Midbrain (tissue), 1 donor: ENCODE measurements around the gene PTK6.

ENCODE experiments used
- DNase-seq: peaks from one replicate; lab custom pipeline; 2025; lab: John Stamatoyannopoulos, UW

PTK6 gene

DNA sequence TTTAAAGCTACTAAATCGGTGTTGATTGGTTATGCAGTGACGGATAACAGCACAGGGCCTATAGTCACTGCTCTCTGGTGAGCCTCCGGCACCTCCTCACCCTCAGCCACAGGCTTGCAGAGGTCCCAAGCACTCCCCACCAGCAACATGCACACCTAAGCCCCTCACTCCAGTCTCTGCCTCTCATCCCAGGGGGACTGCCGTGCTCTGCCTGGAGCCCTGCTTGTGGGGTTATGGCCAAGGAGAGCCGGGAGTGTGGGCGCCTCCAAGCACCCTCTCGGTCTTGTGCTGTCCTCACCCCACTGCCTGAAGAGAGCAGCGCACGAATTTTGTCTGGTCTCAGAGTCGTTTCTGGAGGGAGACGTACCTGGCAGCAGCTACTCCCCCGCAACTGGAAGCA, 31.5 kb downstream of the PTK6 start:
- DNase-seq: no peak

DNA sequence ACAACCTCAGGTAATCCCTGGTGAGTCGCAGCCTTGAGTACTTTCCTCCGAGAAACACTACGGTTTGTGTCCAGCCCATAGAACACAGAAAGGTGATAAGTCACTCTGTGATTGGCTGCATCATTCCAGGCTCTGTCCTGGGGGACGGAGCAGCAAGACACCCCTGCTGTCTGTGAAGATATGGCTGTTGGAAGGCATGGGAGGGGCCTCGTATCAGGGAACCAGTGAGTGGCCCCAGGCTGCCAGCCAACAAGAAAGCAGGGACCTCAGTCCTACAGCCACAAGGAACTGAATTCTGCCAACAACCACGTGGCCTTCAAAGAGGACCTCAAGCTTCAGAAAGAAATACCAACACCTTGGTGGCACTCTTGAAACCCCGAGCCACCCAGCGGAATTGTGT, 31.9 kb downstream of the PTK6 start:
- DNase-seq: no peak

DNA sequence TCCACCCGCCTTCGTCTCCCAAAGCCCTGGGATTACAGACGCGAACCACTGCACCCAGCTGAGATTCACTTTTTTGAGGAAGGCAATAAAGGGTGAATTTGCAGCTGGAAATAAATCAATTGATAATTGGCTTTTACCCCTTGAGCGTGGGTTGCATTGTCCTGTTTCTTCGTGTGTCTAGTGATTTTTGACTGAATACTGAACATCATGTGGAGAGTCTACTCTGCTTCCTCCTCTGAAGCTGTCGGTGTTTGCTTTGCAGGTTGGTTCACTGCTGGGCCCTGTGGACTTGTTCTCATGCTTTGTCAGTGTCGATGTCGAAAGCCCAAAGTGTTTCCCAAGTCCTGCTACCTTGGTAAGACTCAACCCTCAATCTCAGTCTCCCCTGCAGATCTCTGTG, 32.5 kb downstream of the PTK6 start:
- no peak for DNase-seq

DNA sequence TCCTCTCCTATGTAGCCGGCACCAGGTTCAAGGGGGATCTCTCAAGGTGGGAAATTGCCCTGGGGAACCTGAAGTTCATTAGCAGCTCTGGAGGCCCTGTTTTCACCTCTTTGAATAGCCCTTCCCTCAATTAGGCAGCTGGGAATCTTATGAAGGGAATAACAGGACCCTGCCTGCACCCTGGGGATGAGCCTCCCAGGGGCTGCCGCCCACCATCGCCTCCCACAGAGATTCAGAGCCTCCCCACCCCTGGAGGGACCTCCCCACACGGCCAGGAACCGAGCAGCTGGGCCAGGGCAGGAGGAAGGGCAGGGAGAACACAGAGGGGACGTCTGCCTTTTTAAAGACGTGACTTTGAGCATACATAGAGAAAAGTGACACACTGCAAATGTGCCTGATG, 33.7 kb downstream of the PTK6 start:
- DNase-seq: no peak

DNA sequence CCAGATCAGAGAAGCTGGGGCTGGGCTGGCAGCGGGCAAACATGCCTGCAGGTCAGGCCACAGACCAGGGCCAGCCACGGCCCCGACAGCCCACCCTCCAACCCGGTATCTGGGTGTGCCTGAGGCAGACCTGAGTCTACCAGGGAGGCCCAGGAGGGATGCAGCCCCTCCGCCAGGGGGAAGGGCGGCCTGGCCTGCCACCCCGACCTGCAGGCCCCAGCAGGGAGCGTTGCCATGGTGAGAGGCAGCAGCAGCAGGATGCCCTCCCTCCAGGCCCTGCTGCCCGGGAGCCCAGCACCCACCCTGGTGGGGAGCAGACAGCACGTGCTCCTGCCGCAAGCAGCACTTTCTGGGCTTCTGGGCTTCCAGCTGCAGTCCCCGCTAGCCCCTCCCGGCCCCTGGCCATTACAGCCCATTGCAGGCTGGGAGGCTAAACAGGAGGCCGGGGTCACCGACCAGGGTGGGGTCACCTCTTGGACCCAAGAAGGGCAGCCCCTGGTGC, 34.5 kb downstream of the PTK6 start:
- DNase-seq: no peak

DNA sequence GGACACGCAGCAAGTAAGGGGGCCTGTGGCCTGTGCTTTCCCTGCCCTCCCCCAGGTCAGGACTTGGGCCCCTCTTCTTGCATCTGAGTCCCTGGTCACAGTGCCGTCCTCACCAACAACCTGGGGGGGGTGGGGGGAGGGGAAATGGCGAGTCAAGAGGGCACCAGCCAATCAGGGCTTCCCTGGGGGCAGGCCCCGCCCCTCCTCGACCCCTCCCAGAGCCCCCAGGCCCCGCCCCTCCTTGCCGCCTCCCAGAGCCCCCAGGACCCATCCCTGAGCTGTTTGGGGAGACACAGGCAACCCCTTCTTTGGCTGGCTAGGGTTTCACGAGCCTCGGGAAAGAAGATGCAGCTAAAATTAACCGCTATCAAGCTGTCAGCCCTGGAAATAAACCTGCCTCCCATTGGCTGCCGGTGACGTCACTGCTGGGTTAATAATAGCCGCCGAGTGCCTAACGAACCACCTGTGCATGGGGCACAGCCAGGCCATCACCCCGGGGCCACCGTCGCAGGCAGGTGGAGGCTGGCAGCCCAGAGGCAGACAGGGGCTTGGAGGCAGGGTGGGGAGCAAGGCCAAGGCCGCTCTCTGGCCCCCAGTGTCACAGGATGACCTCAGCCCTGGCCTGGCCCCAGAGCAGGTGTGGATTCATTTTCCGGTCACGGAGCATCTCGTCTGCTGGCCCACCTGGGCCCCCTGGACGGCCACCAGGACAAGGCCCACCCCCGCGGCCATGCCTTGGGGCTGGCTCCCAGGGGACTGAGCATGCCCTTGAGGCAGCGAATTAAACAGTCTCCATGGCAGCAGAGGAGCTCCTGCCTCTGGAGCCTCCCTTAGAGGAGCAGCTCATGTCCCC, 35.1 kb downstream of the PTK6 start:
- no peak for DNase-seq

DNA sequence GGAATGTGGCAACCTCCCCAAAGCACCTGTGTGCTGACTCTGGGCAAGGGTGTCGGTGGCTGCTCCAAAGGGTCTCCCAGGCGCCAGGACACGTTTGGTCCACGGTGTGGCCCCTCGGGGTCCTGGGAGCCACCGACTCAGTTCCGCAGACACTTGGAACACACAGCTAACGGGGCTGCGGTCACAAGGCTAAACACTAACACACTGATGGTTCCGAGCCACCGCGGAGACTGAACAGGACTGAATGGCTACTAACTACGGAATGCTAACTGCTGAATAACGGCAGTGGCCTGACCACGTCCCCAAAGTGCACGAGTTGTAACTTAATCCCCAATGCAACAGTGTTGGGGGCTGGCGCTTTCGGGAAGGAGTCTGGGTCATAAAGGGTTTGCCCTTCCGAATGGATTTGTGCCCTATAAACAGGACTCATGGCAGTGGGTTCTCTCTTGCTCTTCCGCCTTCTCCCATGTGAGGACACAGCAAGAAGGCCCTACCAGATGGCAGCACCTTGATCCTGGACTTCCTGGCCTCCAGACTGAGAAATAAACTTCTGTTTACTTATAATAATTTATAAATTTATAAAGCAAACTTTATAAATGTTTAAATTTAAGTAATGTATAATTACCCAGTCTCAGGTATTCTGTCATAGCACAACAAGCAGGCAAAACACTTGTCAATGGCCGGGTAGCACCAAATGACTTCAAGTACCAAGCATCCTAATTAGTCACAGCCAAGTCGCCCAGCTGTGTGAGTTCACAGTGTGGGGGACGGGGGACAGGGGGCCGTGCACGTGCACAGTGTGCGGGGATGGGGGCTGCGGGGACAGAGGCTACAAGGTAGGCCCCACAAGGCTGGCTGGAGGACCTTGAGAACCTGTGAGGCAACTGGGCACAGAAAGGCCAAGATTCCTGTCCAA, 36.0 kb downstream of the PTK6 start:
- no peak for DNase-seq

DNA sequence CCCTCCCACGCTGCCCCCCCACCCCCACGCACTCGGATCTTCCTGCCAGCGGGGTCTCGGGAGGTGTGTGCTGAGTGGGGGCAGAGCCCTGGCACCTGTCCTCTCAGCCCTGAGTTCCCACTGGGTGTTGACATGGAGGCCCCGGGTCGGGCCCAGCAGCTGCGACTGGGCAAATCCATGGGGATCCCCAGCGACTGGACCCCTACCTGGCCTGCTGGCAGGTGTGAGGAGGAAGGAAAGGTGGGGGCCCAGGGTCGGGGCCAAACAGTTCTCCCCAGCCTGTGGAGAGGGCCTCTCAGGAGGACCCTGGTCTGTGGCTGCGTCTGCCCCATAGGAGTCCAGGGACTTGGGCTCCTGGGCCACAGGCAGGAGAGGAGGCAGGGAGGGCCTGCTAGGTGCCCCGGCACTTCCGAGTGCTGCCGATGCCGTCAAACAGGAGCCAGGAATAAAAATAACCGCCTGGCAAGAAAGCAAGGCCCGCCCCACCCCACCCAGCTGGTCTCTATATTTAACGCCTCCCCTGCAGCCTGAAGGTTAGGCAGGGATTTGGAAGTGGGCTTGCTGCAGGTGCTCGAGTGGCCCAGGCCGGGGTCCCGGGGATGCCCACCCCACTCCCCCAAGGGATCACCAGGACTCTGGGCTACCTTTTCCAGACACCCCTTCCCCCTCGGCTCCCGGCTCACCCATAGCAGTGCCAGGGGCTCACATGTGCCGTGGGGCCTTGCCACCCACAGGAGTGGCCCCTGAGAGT, 36.9 kb downstream of the PTK6 start:
- no peak for DNase-seq

DNA sequence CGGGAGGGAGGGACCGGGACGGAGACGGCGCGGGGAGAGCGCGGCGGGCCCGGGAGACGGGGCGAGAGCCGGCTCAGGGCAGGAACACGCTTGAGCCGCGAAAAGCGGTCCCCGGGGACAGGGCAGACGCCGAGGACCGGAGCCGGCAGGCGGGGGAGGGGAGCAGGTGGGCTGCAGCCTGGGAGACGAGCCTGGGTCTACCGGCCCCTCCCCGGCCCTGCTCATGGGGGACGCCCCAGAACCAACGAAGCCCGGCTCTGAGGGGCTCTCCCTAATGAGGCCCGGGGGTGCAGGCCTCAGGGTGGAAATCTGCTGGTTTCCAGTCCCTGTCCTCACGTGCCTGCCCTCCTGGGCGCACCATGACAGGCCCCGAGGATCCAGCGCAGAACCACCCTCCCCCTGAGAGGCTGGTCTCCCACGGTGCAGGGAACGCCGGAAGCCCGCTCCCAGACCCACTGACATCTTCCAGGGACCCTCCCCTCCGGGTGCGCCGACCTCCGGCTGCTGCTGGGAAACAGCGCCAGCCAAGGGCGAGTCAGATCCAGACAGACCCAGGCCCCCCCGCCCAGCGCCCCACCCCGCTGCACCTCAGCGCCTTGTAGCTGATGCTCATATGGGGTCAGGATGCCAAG, 37.7 kb downstream of the PTK6 start:
- no peak for DNase-seq

DNA sequence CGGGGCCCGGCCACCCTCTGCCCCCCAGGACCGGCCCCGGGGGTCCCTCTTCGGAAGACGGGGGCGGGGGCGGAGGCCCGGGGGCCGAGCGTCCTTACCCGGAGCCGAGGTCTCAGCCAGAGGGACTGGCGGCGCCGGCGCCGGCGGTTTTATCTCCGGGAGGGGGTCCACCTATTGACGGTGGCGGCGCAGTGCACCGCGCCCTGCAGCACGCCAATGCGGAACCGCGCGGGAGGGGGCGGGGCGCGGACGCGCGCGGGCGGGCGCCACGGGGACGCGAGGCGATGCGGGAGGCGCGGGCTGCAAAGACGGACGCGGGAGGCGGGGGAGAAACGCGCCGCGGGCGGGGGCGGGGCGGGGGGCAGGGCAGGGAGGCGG, 38.2 kb downstream of the PTK6 start, which contains the start of gene EEF1A2:
Gene EEF1A2, minus strand, starts transcription at position 124 of the 378 bp plus-strand sequence. CDS start 1,320 bp downstream, outside the sequence.
- DNase-seq: no peak

DNA sequence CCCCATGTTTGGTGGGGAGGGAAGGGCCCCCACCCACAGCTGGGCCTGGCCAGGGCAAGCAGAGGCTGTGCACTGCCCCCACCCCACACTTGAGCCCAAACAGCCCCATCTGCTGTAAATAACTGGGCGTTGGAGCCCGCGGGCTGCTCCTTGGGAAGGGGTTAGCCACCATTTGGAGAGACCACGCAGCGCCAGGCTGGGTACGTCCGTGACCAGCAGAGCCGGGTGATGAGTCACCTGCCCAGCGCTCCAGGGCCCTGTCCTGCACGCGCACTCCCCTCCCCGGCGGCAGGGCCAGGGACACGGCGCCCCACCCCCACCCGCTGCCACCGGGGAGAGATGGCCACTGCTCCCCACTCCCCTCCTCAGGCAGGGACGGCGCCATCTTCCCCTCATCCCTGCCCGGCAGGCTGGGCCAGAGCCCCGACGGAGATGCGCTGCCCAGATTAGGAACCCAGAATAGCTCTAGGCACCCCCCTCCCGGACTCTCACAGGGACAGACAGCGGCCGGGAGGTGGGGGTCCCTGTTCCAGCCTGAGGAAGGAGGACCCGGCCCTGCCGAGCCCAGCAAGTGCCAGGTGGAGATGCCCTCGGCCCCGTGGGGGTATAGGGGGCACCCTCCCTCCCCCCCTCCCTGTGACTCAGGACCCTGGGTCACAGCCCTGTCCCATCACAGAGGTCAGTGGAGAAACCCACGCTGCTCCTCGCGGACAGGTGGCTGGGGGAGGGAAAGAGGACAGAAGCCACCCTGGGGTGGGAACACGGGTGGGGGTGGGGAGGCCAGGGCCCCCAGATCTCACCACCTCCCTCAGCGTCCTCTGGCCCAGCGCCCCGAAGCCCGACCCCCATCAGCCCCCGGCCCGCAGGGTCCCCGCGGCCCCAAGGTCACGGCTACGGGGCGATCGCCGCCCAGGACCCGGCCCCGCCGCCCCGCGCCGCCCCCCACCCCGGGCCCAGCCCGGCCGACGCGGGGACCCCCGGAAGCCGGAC, 38.9 kb downstream of the PTK6 start:
- DNase-seq: peak; percentile 8

DNA sequence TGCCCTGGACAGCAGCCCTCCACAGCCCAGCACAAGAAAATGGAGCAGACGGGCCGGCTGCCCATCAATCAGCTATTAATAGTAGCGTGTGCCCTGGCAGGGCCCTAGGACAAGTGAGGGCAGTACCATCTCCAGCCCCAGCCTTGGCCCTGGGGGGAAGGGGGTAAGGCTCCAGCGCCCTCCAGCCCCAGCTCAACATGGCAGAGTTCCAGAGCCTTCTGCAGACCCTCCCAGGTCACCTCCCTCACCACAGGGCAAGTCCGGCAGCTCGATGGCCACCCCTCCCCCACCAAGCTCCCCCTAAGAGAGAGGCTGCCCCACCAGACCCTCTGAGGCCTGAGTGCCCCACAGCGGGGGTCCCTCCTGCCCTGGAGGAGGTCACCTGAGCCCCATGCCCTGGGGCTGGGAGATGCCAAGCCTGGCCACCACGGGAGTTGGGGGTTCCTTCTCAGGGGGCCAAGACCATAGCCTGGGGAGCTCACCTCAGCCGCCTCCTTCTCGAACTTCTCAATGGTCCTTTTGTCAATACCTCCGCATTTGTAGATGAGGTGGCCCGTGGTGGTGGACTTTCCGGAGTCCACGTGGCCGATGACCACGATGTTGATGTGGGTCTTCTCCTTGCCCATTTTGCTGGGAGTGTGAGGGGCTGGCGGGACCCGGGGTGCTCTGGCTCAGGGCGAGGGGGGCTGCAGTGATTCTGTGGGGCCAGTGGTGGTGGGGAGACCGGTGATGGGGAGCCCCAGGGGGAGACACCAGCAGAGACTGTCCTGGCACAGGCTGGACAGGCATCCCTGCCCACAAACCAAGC, 39.8 kb downstream of the PTK6 start:
- no peak for DNase-seq

DNA sequence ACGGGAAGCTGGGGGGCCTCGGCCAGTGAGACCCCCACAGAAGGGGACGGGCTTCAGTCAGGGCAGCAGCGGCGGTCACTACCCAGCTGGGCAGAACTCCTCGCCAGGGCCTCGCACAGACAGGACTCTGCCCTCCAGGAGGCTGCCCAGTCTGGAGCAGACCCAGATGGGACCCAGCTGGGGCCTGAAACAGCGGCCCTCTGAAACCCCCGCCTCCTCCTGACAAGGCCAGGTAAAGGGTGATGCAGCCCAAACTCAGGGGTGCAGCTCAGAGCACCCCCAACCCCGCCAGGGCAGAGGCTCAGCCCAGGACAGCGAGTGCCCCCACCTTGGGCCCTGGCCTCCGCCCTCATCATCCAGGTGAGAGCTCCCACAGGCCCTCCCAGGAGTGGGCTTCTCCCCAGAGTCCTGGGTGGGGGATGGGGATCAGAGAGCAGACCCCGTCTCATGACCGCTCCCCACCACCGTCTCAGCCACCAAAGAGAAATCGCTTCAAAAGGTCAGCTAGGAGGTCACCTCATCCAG, 40.5 kb downstream of the PTK6 start:
- DNase-seq: no peak

DNA sequence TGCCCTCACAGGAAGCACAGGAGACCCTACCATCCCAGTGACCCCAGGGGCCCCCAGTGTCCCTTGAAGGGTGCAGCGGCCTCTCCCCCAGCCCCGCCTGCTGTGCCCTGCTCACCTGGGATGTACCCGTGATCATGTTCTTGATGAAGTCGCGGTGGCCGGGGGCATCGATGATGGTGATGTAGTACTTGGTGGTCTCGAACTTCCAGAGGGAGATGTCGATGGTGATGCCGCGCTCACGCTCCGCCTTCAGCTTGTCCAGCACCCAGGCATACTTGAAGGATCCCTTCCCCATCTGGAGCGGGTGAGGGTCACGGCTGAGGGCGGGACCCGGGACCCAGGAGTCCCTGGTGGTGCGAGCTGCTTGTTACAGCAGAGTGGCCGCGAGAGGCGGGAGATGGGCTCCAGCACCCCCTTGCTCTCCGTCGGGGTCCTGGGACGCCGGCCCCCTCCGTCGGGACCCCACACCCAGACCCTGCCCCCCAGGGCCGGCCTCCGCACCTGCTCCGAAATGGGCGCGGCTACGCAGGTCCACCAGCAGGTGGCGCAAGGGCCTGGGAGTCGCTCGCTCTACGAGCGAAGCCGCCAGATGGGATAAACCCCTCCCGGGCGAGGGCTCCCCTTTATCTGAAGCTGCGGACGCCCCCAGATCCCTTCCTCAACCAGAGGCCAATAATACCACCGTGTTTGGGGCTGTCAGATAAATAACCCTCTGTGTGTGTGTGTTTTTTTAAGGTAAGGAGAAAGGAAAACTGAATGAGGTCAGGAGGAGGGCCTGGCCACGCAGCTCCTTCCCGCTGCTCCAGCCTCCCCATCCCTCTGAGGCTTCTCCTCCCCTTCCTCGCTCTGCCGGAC, 41.2 kb downstream of the PTK6 start:
- DNase-seq: peak; percentile 61

DNA sequence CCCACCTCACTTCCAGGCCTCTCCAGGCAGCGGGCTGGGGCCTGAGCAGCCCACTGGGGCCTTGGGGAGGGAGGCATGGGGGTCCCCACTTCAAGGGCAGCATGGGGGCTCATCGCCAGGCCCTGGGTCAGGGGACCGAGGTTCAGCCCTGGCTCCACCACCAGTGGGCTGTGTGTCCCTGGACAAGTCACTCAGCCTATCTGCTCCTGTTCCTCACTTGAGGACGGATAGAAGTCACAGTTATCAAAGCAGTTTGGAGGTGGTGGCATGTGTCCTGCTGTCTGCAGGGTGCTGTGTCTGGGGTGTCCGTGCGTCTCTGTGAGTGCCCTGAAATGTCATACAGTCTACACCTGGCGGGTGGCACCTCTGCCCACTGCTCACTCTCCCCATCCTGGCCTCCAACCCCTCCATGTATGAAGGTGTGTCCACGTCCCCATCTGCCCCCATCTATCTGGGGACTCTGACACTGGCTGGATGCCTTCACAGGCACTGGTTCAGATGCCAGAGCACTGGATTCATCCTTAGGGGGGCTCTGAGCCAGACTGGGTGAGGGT, 41.9 kb downstream of the PTK6 start:
- no peak for DNase-seq

DNA sequence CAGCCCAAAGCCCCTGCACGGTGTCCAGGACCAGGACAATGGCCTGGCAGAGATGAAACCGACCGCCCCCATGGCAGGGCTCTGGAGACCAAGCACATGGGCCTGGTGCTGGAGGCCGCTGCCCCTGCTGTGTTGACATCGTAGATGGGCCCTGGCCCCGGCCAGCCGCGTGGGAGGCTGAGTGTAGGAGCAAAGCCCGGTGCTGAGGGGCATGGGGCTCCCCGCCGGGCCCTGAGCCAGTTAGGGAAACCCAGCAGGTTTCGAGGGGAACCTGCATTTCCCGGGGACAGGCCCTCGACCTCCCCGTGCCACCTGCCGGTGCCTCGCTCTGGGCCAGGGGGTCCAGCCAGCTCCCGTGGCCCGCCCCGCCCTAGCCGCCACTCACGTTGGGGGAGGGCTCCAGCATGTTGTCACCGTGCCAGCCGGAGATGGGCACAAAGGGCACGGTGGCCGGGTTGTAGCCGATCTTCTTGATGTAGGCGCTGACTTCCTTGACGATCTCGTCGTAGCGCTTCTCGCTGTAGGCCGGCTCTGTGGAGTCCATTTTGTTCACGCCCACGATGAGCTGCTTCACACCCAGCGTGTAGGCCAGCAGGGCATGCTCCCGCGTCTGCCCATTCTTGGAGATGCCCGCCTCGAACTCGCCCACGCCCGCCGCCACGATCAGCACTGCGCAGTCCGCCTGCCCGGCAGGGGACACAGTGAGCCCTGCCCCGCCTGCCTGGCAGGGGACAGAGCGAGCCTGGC, 42.6 kb downstream of the PTK6 start:
- no peak for DNase-seq

DNA sequence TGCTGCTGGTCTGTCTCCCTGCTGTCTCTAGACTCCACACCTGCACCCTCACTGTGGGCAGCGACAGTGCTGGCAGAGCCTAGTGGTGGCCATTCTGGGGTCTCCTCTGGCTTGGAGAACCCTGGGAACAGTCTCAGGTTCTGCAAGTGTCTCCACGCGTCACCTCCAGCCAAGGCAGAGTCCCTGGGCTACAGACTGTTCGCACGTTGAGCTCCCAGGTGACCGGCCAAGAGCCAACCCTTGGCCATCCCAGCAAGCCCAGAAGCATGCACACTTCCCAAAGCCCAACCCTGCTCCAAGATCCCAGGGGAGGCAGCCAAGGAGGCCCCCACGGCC, 43.1 kb downstream of the PTK6 start:
- no peak for DNase-seq
